Measurements from ENCODE around the gene ATP8B1.

The ATP8B1 gene

DNA sequence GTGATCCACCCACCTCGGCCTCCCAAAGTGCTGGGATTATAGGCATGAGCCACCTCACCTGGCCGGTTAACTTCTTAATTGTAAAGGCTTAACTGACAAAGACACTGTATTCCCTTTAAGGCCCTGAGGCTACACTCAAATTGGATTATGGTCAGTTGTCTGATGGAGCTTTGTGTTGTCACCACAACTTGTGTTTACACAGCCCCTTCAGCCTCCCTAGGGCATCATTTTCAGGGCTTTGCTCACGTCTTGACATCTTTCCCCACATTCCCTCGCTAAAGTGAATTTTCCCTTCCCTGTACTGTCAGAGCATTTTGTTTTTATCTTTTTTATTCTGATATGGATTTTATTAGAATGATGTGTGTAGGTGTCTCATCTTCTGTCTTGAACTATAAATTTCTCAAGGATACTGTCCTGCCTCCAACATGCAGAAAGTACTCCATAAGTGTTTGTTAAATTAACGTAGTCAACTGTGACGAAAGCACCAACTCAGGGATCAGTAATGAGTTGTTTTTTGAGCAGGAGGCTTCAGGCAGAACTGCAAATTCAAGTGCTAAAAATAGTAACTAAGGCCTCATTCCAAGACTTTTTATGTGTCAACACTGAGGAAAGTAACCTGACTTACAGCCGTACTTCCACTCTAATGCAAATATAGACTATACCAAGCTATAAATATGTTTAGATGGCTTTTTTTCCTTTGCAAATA, 104.4 kb downstream of the ATP8B1 start:
- DNase-seq (ENCODE audit: low read depth): no peak
- no peak for TF ChIP-seq CTCF (IDR thresholded peaks at IDR 0.05; ENCODE audit: insufficient read depth, low read depth, low read length, missing control alignments)
- no peak overlapping the region for H3K4me3 ChIP-seq (ENCODE audit: low read depth, low read length)

GRCh38 chr18:57697426-57697825, 105.7 kb downstream of the ATP8B1 start:
- no peak for TF ChIP-seq CTCF (IDR thresholded peaks at IDR 0.05; ENCODE audit: insufficient read depth, low read depth, low read length, missing control alignments)
- DNase-seq (ENCODE audit: low read depth): no peak
- no peak overlapping the region for H3K4me3 ChIP-seq (ENCODE audit: low read depth, low read length)

GRCh38 chr18:57696271-57696670, 106.8 kb downstream of the ATP8B1 start:
- H3K4me3 ChIP-seq (ENCODE audit: low read depth, low read length): no peak overlapping the region
- no peak for TF ChIP-seq CTCF (IDR thresholded peaks at IDR 0.05; ENCODE audit: insufficient read depth, low read depth, low read length, missing control alignments)
- DNase-seq (ENCODE audit: low read depth): no peak

DNA sequence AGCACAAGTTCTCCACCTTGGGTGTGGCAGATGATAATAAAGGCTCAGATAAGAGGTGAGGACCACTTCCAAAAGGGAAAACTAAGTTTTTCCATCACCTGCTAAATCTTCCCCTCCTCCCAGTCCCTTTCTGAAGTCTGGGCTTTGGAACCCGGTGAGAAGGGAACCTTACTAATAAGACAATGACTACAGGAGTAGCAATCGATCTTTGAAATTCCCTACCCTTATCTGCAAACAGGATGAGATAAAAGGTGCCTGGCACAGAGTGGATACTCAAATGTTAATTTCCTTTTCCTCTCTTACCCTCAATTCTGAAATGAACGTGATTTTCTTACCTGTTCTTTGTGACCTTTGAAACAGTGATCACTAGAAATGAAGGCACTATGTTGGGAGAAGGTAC, 111.8 kb downstream of the ATP8B1 start:
- TF ChIP-seq CTCF (IDR thresholded peaks at IDR 0.05; ENCODE audit: insufficient read depth, low read depth, low read length, missing control alignments): no peak
- no peak for DNase-seq (ENCODE audit: low read depth)
- no peak overlapping the region for H3K4me3 ChIP-seq (ENCODE audit: low read depth, low read length)

- DNase-seq (ENCODE audit: low read depth): no peak
- no peak overlapping the region for H3K4me3 ChIP-seq (ENCODE audit: low read depth, low read length)
- no peak for TF ChIP-seq CTCF (IDR thresholded peaks at IDR 0.05; ENCODE audit: insufficient read depth, low read depth, low read length, missing control alignments)
Measured at GRCh38 chr18:57687970-57688369, 115.1 kb downstream of the ATP8B1 start.

- TF ChIP-seq CTCF (IDR thresholded peaks at IDR 0.05; ENCODE audit: insufficient read depth, low read depth, low read length, missing control alignments): no peak
- DNase-seq (ENCODE audit: low read depth): no peak
- H3K4me3 ChIP-seq (ENCODE audit: low read depth, low read length): no peak overlapping the region
Measured at GRCh38 chr18:57683470-57683869, 119.6 kb downstream of the ATP8B1 start.
